SH-SY5Y (cell line): ENCODE data around the gene KCTD7.

Experiments
- GATA2 ChIP-seq: IDR thresholded peaks from 2 replicates; pipeline ENCODE4 v1.6.1; 2011; ENCODE audit warnings: mild to moderate bottlenecking, low read depth, low read length
- GATA3 ChIP-seq: IDR thresholded peaks from 2 replicates; pipeline ENCODE4 v1.6.1; 2011; ENCODE audit warnings: low read depth, mild to moderate bottlenecking, low read length, moderate library complexity

Gene KCTD7

GRCh38 chr7:66629222-66630062 lies 761 bp downstream of the KCTD7 start:
- TF ChIP-seq GATA3 (no peak), GATA2 (no peak)

GRCh38 chr7:66630531-66630930 lies 1.9 kb downstream of the KCTD7 start:
- TF ChIP-seq GATA3: no peak

- TF ChIP-seq GATA3 (no peak), GATA2 (no peak)
Measured at GRCh38 chr7:66631471-66631870, 2.8 kb downstream of the KCTD7 start.

GRCh38 chr7:66634816-66635215 lies 6.1 kb downstream of the KCTD7 start:
- TF ChIP-seq GATA2 (no peak), GATA3 (no peak)

- TF ChIP-seq GATA2: no peak
- no peak for TF ChIP-seq GATA3
Measured at GRCh38 chr7:66638309-66639099, 9.8 kb downstream of the KCTD7 start.

- no peak for TF ChIP-seq GATA3
- TF ChIP-seq GATA2: no peak
Measured at GRCh38 chr7:66639773-66640172, 11.1 kb downstream of the KCTD7 start.

GRCh38 chr7:66640802-66641525 lies 12.3 kb downstream of the KCTD7 start:
- no peak for TF ChIP-seq GATA2
- no peak for TF ChIP-seq GATA3

GRCh38 chr7:66641526-66641871 lies 12.8 kb downstream of the KCTD7 start:
- TF ChIP-seq GATA3 (no peak), GATA2 (no peak)

- TF ChIP-seq GATA3: peak; percentile 43; the same call in 1 of the 2 replicates
- TF ChIP-seq GATA2: peak; percentile 63; the same call in 1 of the 2 replicates
Measured at GRCh38 chr7:66642186-66642585, 13.5 kb downstream of the KCTD7 start.

GRCh38 chr7:66642932-66643331 lies 14.3 kb downstream of the KCTD7 start:
- TF ChIP-seq GATA3 (no peak), GATA2 (no peak)

GRCh38 chr7:66643395-66643794 lies 14.7 kb downstream of the KCTD7 start:
- TF ChIP-seq GATA3 (no peak), GATA2 (no peak)

GRCh38 chr7:66654275-66655112 lies 25.8 kb downstream of the KCTD7 start:
- TF ChIP-seq GATA3: no peak
- no peak for TF ChIP-seq GATA2

GRCh38 chr7:66657798-66658197 lies 29.1 kb downstream of the KCTD7 start:
- no peak for TF ChIP-seq GATA2
- TF ChIP-seq GATA3: no peak

- TF ChIP-seq GATA2 (no peak), GATA3 (no peak)
Measured at GRCh38 chr7:66662646-66663264, 34.1 kb downstream of the KCTD7 start.
